Left ventricle myocardium inferior (tissue), 1 donor: Measurements from ENCODE around the gene ACSF3. TPM values are rescaled to one million over a fixed set of nuclear protein-coding genes. Genes with fewer than 3 reads are reported as not detected.

Source experiments
- DNase-seq: peaks from one replicate; pipeline ENCODE4 v3.0.0-alpha.2; 2020
- H3K27ac ChIP-seq: fragments of 200-600 bp; replicated peaks from 2 replicates; pipeline ENCODE4 v1.8.0; 2021
- H3K27me3 ChIP-seq: fragments of 200-600 bp; 2 replicates; pipeline ENCODE4 v1.8.0; 2021; ENCODE audit warnings: low read depth
- H3K36me3 ChIP-seq: fragments of 200-600 bp; 2 replicates; pipeline ENCODE4 v1.8.0; 2021
- H3K4me1 ChIP-seq: fragments of 200-600 bp; 2 replicates; pipeline ENCODE4 v1.8.0; 2021
- H3K4me3 ChIP-seq: fragments of 200-600 bp; 2 replicates; pipeline ENCODE4 v1.8.0; 2021; ENCODE audit warnings: mild to moderate bottlenecking, moderate library complexity
- H3K9me3 ChIP-seq: fragments of 200-600 bp; replicated peaks from 2 replicates; pipeline ENCODE4 v1.8.0; 2021
- intact Hi-C: fragments of 100-400 bp; cut with micrococcal nuclease; formaldehyde crosslinking; loops from one replicate; pipeline ENCODE4 v1.11.0; 2022
- total RNA-seq: library from RNA; stranded (reverse); fragmentation: NEBNext Ultra II Directional; extraction: Animal tissue kit (Norgen Biotek cat#: 25700); gene quantifications from one replicate; pipeline ENCODE4 v1.2.1, GENCODE V29; 2021
- TF ChIP-seq, protein P1 (sequence below): fragments of 200-600 bp; IDR thresholded peaks from 2 replicates; pipeline ENCODE4 v1.8.0; 2021; ENCODE audit warnings: antibody characterized with exemption, mild to moderate bottlenecking, borderline replicate concordance
- donor health status: DM: no; HTN: yes; CAD: no; lungs with severe emphysema.

The ACSF3 gene
- total RNA-seq, 1 donor from 2014 or later, result 16.7 TPM

DNA sequence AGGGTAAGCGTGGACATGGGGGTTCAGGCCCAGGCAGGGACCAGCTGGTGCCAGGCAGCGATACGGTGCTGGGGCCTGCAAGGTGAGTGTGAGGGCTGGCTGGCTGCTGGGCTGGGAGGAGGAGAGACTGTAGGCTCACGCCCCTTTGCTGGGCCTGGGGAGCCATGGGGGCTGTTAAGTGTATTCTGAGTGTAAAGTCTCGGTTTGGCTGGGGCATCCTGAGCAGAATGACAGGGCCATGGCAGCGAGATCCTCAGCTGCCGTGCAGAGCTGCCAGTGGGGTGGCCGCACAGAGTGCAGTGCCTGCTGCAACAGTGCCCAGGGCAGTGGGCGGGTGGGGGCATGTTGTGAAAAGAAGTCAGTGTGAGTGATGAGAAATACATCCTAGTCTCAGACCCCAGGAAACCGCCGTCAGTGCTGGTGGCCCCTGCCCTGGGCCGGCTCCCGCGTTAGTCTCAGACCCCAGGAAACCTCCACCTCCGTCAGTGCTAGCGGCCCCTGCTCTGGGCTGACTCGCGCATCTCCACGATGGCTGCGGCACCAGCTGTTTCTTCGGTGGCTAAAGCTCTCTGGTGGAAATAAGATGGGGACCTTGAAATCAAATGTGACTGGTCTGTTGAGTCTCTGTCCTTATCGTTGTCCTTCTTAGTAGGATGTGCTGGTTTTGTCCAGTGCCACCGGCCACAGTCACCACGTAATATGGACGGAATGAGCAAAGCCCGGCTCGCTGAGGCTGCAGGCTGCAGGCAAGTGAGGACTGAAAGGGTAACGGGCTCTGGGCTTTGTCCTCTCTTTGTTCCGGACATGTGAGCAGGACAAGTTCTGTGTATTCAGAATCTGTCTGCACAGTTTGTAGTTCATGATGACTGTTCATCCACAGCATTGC is 22.9 kb downstream of the ACSF3 start:
- TF ChIP-seq, protein P1, sequence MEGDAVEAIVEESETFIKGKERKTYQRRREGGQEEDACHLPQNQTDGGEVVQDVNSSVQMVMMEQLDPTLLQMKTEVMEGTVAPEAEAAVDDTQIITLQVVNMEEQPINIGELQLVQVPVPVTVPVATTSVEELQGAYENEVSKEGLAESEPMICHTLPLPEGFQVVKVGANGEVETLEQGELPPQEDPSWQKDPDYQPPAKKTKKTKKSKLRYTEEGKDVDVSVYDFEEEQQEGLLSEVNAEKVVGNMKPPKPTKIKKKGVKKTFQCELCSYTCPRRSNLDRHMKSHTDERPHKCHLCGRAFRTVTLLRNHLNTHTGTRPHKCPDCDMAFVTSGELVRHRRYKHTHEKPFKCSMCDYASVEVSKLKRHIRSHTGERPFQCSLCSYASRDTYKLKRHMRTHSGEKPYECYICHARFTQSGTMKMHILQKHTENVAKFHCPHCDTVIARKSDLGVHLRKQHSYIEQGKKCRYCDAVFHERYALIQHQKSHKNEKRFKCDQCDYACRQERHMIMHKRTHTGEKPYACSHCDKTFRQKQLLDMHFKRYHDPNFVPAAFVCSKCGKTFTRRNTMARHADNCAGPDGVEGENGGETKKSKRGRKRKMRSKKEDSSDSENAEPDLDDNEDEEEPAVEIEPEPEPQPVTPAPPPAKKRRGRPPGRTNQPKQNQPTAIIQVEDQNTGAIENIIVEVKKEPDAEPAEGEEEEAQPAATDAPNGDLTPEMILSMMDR, result no peak
- DNase-seq, result peak; percentile 7
- Histone ChIP-seq H3K36me3 (peaks cover 82% of the 10 kb centered on the region), H3K27me3 (no peaks in the 10 kb centered on the region), H3K4me3 (no peak overlapping the region), H3K27ac (no peak overlapping the region), H3K4me1 (peaks cover 3% of the 10 kb centered on the region), H3K9me3 (no peaks in the 10 kb centered on the region)
- intact Hi-C loops, result no loop called here

DNA sequence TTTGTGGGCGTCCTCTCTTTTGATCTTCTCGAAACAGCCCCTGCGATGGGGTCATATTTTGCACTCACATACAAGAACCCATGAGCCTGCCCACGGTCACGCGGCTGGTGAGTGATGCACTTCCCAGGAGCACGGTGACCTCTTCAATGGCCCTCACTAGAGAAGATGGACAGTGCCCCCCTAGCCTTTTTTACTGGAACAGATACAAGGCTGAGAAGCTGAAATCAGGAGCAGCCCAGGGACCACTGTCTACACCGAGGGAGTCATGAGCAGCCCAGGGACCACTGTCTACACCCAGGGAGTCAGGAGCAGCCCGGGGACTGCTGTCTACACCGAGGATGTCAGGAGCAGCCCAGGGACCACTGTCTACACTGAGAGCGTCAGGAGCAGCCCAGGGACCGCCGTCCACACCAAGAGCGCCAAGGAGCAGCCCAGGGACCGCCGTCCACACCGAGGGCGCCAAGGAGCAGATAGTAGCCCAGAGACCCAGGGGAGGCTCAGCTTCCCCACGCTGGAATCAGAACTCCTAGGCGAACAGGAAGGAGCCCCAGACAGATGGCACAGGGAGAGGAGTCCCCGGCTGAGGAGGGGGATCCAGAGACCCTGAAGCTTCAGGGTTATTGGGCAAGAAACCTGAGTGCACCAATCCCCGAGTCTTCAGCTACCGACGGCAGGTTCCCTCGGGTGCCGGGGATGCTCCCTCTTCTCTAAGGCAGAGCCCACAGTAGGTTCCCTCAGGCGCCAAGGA is 23.7 kb downstream of the ACSF3 start:
- intact Hi-C loops, result no loop called here
- peaks cover 78% of the 10 kb centered on the region for H3K36me3 ChIP-seq
- H3K4me3 ChIP-seq, result no peak overlapping the region
- H3K27me3 ChIP-seq, result no peaks in the 10 kb centered on the region
- TF ChIP-seq, protein P1, result no peak
- H3K27ac ChIP-seq, result no peak overlapping the region
- no peaks in the 10 kb centered on the region for H3K9me3 ChIP-seq
- peak; percentile 5 for DNase-seq
- H3K4me1 ChIP-seq, result peaks cover 3% of the 10 kb centered on the region

DNA sequence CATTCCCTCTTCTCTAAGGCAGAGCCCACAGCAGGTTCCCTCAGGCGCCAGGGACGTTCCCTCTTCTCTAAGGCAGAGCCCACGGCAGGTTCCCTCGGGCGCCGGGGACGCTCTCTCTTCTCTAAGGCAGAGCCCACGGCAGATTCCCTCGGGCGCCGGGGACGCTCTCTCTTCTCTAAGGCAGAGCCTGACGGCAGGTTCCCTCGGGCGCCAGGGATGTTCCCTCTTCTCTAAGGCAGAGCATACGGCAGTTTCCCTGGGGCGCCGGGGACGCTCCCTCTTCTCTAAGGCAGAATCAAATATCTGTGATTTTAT is 24.3 kb downstream of the ACSF3 start:
- Histone ChIP-seq H3K4me1 (peaks cover 3% of the 10 kb centered on the region), H3K27ac (no peak overlapping the region), H3K36me3 (peaks cover 78% of the 10 kb centered on the region), H3K9me3 (no peaks in the 10 kb centered on the region), H3K27me3 (no peaks in the 10 kb centered on the region), H3K4me3 (no peak overlapping the region)
- intact Hi-C loops, result no loop called here
- DNase-seq, result peak; percentile 4
- TF ChIP-seq, protein P1, result no peak

DNA sequence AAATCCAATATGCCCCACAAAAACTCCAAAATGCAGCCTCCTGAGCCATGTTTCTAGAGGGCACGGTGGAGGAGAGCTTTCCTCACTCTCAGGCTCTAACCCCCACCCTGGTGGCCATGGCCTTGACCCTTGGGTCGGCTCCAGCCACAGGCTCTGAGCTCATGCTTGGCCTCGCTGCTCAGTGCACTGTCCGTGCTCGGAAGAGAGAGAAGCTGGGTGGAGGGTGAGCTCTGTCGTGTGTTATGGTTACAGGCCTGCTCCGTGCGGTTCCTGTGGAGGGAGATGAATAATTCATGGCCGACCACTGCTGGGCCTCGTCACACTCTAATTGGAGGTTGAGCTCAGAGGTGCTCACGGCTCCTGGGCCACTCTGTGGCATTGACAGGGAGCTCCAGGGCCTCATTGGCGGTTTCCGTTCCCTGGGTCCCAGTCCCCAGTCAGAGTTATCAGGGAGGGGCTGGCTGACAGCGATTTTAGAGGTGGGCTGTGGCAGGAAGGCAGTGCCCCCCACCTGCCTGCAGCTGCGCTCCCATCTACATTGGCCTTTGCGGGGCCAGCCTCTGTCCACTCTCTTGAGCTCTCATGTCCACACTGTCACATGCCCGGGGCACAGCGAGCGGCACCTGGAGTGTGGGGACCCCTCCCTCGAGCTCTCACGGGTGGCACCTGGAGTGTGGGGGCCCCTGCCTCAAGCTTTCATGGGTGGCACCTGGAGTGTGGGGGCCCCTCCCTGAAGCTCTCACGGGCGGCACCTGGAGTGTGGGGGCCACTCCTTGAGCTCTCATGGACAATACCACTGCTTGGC is 24.9 kb downstream of the ACSF3 start:
- TF ChIP-seq, protein P1, result no peak
- intact Hi-C loops, result no loop called here
- peaks cover 3% of the 10 kb centered on the region for H3K4me1 ChIP-seq
- peaks cover 78% of the 10 kb centered on the region for H3K36me3 ChIP-seq
- DNase-seq, result peak; percentile 3
- no peak overlapping the region for H3K27ac ChIP-seq
- H3K9me3 ChIP-seq, result no peaks in the 10 kb centered on the region
- no peak overlapping the region for H3K4me3 ChIP-seq
- no peaks in the 10 kb centered on the region for H3K27me3 ChIP-seq

- Histone ChIP-seq H3K4me1 (peaks cover 3% of the 10 kb centered on the region), H3K36me3 (peaks cover 78% of the 10 kb centered on the region)
- peak; percentile 11 for DNase-seq
These were observed 25.5 kb downstream of the ACSF3 start for GRCh38 chr16:89119166-89119621.

More at GRCh38 chr16:89119166-89119621, 25.5 kb downstream of the ACSF3 start:
- no peaks in the 10 kb centered on the region for H3K27me3 ChIP-seq
- H3K27ac ChIP-seq, result no peak overlapping the region
- intact Hi-C loops, result no loop called here
- H3K9me3 ChIP-seq, result no peaks in the 10 kb centered on the region
- TF ChIP-seq, protein P1, result no peak
- no peak overlapping the region for H3K4me3 ChIP-seq
